GM12875 (cell line): ENCODE data around the gene TEX13C.

Source experiments
- H3K4me3 ChIP-seq: one replicate; pipeline ENCODE4 v1.5.1; 2011; ENCODE audit warnings: low read depth, low read length, control low read depth
- CTCF ChIP-seq: IDR thresholded peaks from 2 replicates; pipeline ENCODE4 v1.5.1; 2011; ENCODE audit warnings: low read depth, mild to moderate bottlenecking, control low read depth, inconsistent platforms, low read length, moderate library complexity, borderline replicate concordance; ENCODE audit not compliant: insufficient read depth

TEX13C gene

GRCh38 chrX:125319646-125320521 is at the start of gene TEX13C:
Gene TEX13C, plus strand, starts transcription at chrX:125319871. Its CDS starts 249 bp downstream, at chrX:125320120.
- no peak within 1 kb of the TSS for H3K4me3 ChIP-seq
- no peak for TF ChIP-seq CTCF

GRCh38 chrX:125287282-125287681 is 32.4 kb upstream of the TEX13C start:
- no peak for TF ChIP-seq CTCF
- no peak overlapping the region for H3K4me3 ChIP-seq

GRCh38 chrX:125288343-125288742 is 31.3 kb upstream of the TEX13C start:
- no peak for TF ChIP-seq CTCF
- H3K4me3 ChIP-seq = no peak overlapping the region

GRCh38 chrX:125289209-125289608 is 30.5 kb upstream of the TEX13C start:
- TF ChIP-seq CTCF = no peak
- H3K4me3 ChIP-seq = no peak overlapping the region

DNA sequence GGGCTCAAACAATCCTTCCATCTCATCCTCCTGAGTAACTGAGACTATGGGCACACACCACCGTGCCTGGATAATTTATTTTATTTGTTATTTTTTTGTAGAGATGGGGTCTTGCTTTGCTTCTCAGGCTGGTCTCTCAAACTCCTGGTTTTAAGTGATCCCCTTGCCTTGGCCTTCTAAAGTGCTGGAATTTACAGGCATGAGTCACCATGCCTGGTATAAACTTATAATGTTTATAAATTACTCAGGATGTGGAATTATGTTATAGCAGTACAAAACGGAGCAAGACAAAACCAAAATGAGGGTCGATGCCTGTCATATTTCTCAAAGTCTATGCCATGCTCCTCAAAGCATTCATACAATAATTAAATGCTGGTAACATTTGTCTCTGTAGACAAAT is 29.8 kb upstream of the TEX13C start:
- TF ChIP-seq CTCF = no peak
- no peak overlapping the region for H3K4me3 ChIP-seq

DNA sequence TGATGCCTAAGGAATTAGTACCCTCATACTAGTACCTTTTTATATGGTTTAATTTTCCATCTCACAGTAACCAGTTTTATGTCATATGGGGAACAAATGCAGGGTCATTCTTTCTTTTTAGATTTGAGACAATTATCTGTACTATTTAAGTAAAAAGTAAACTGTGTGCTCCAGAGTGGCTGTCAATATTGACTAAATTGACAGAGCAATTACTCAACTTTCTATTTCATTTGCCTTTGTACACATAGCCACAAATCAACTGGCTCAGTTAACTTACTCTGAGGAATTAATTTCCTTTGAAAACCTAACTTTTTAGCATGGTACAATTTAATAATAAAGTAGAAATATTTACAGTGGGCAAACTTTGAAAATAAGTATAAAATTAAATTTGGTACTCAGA is 28.5 kb upstream of the TEX13C start:
- no peak overlapping the region for H3K4me3 ChIP-seq
- TF ChIP-seq CTCF = no peak
